K562 (cell line): Measurements from ENCODE around the gene GMDS. TPM values are rescaled to one million over a fixed set of nuclear protein-coding genes. Genes with fewer than 3 reads are reported as not detected.

Source experiments
- ATAC-seq: fragments of 200-7000 bp; cut with Tn5 transposase; 3 replicates; pipeline ENCODE4 v1.9.1; 2020; ENCODE audit warnings: moderate library complexity
- BruUV-seq: library from RNA; stranded (reverse); fragments of 400-500 nt; replicated peaks from 2 replicates; lab custom pipeline; 2021; lab: Mats Ljungman, UMichigan
- CTCF ChIA-PET: fragments of 300-600 bp; formaldehyde crosslinking; extraction: SDS; loops from one replicate; lab custom pipeline; 2021; ENCODE audit warnings: low intra/inter-chr PET ratio; lab: Yijun Ruan, JAX
- POLR2A ChIA-PET: fragments of 300-600, 350-650 bp; sonication (Branson Sonifier 250); formaldehyde crosslinking; extraction: SDS; loops from one replicate; lab custom pipeline; 2021; ENCODE audit warnings: antibody characterized with exemption, inconsistent platforms; lab: Yijun Ruan, JAX
- DNase-seq, 4 experiments: peaks; one replicate each; pipeline versions ENCODE4 v3.0.0 to v3.0.0-alpha.2; 2011 to 2018; ENCODE audit warnings: low spot score in 3 of 4, mixed read lengths in 3 of 4; ENCODE audit errors: extremely low read depth in 1 of 4
- FAIRE-seq: peaks from 2 replicates; lab custom pipeline; 2011; peaks lifted over from hg19 to GRCh38; lab: Jason Lieb, UNC
- H2AFZ ChIP-seq: 2 replicates; pipeline ENCODE4 v1.6.0; 2011; ENCODE audit warnings: low read depth, low read length, control low read depth, inconsistent platforms
- H3K27ac ChIP-seq: fragments of 200-600 bp; 3 replicates; pipeline ENCODE4 v1.8.0; 2011; ENCODE audit warnings: low read depth, mild to moderate bottlenecking, control low read depth, inconsistent platforms, low read length, moderate library complexity, mixed read lengths; ENCODE audit errors: extremely low read depth
- H3K27me3 ChIP-seq, 2 experiments: fragments of 300-600 bp in 1 of 2; 2 replicates in 1 of 2; 3 replicates in 1 of 2; pipeline versions ENCODE4 v1.6.0 to v1.8.0; 2011; ENCODE audit warnings: inconsistent platforms in 2 of 2, low read length in 2 of 2, mild to moderate bottlenecking in 1 of 2, mixed read lengths in 1 of 2, moderate library complexity in 1 of 2; ENCODE audit not compliant: control insufficient read depth in 2 of 2, insufficient read depth in 2 of 2
- H3K36me3 ChIP-seq: fragments of 300-600 bp; 3 replicates; pipeline ENCODE4 v1.8.0; 2011; ENCODE audit warnings: mild to moderate bottlenecking, low read length, inconsistent platforms; ENCODE audit not compliant: control insufficient read depth, insufficient read depth
- H3K4me1 ChIP-seq, 2 experiments: fragments of 200-600 bp in 1 of 2; replicated peaks in 1 of 2; 2 replicates in 1 of 2; 3 replicates in 1 of 2; pipeline versions ENCODE4 v1.5.1 to v1.8.0; 2011; ENCODE audit warnings: inconsistent platforms in 2 of 2, low read length in 2 of 2, mild to moderate bottlenecking in 1 of 2, mixed read lengths in 1 of 2, moderate library complexity in 1 of 2; ENCODE audit not compliant: control insufficient read depth in 2 of 2, insufficient read depth in 2 of 2
- H3K4me2 ChIP-seq: 2 replicates; pipeline ENCODE4 v1.6.1; 2011; ENCODE audit warnings: low read length, control low read depth, inconsistent platforms, mixed read lengths; ENCODE audit not compliant: insufficient read depth
- H3K4me3 ChIP-seq: fragments of 200-600 bp; sonication (generic), shearing (Covaris generic); 2 replicates; pipeline ENCODE4 v1.5.1; 2016; ENCODE audit warnings: control low read depth, inconsistent platforms
- H3K79me2 ChIP-seq: fragments of 200-600 bp; 3 replicates; pipeline ENCODE4 v1.8.0; 2011; ENCODE audit warnings: low read length, inconsistent platforms; ENCODE audit not compliant: control insufficient read depth, insufficient read depth
- H3K9ac ChIP-seq, 2 experiments: 2 replicates each; pipeline versions ENCODE4 v1.6.0 to v1.6.1; 2011; ENCODE audit warnings: low read depth in 2 of 2, low read length in 2 of 2, control low read depth in 1 of 2, inconsistent platforms in 1 of 2, mild to moderate bottlenecking in 1 of 2, mixed read lengths in 1 of 2; ENCODE audit not compliant: insufficient read depth in 1 of 2
- H3K9me1 ChIP-seq: one replicate; pipeline ENCODE4 v1.6.0; 2011; ENCODE audit warnings: inconsistent platforms, mild to moderate bottlenecking, low read length, moderate library complexity; ENCODE audit not compliant: control insufficient read depth, insufficient read depth
- H3K9me3 ChIP-seq: replicated peaks from 2 replicates; pipeline ENCODE4 v1.5.1; 2011; ENCODE audit warnings: low read depth, low read length, inconsistent platforms; ENCODE audit not compliant: control insufficient read depth, insufficient read depth
- H4K20me1 ChIP-seq: replicated peaks from 2 replicates; pipeline ENCODE4 v1.6.1; 2011; ENCODE audit warnings: low read length, inconsistent platforms, mixed read lengths; ENCODE audit not compliant: control insufficient read depth, insufficient read depth
- EWSR1 ChIP-seq: fragments of 450-650 bp; IDR thresholded peaks from 2 replicates; pipeline ENCODE4 v1.6.1; 2018; ENCODE audit warnings: borderline replicate concordance, mild to moderate bottlenecking, low read depth, moderate library complexity; ENCODE audit not compliant: partially characterized antibody
- HMG20A ChIP-seq: fragments of 450-650 bp; formaldehyde crosslinking; conservative IDR thresholded peaks from 2 replicates; pipeline ENCODE4 v1.4.0; 2020; ENCODE audit warnings: mild to moderate bottlenecking, mixed read lengths
- KDM1A ChIP-seq, 2 experiments: fragments of 450-650 bp; IDR thresholded peaks; 2 replicates each; pipeline ENCODE4 v1.6.1; 2016; ENCODE audit warnings: mild to moderate bottlenecking in 2 of 2
- PRPF4 ChIP-seq: fragments of 200-400 bp; formaldehyde crosslinking; IDR thresholded peaks from one replicate; pipeline ENCODE4 v1.6.1; 2017; ENCODE audit warnings: low read length, low read depth, mild to moderate bottlenecking; ENCODE audit not compliant: insufficient read depth, poor library complexity, severe bottlenecking
- RBM39 ChIP-seq: fragments of 200-400 bp; formaldehyde crosslinking; optimal IDR thresholded peaks from 2 replicates; pipeline ENCODE3; 2018; ENCODE audit warnings: low read depth, low read length
- RNF2 ChIP-seq: sonication (generic); IDR thresholded peaks from 2 replicates; pipeline ENCODE4 v1.6.1; 2016
- TAF7 ChIP-seq: fragments of 450-650 bp; IDR thresholded peaks from 2 replicates; pipeline ENCODE4 v1.6.1; 2016; ENCODE audit warnings: missing genetic modification characterization, missing compliant biosample characterization
- WGBS: fragments of 100-300 bp; shearing (Covaris generic); methylation state at CpG from one replicate; pipeline ENCODE4 v1.1.6; 2016; ENCODE audit warnings: low coverage, mixed read lengths; ENCODE audit not compliant: insufficient coverage; ENCODE audit errors: missing lambda C conversion rate; 5-methylcytosine and 5-hydroxymethylcytosine counted together
- in situ Hi-C: fragments of 300-500 bp; cut with MboI; formaldehyde crosslinking; loops from 4 replicates; pipeline ENCODE4 v1.15.0; 2018; ENCODE audit warnings: inconsistent platforms, mixed read lengths
- intact Hi-C: fragments of 100-400 bp; cut with micrococcal nuclease; formaldehyde crosslinking; loops from 2 replicates; pipeline ENCODE4 v1.14.2; 2022
- polyA plus RNA-seq, 8 experiments: library from polyadenylated mRNA; depleted of rRNA in 4 of 8; stranded (reverse) in 5 of 8; unstranded in 3 of 8; fragments of >200 nt; fragmentation: Nextera tagmentation in 2 of 8; fragmentation: Illumina TruSeq in 1 of 8; extraction: Ambion mirVana in 2 of 8; extraction: Trizol in 1 of 8; gene quantifications; 2 replicates each; pipeline versions ENCODE4 v1.2.1 to v1.2.3, GENCODE V29; 2011 to 2014; ENCODE audit warnings: inconsistent platforms in 1 of 8, missing spikeins in 1 of 8
- total RNA-seq, 7 experiments: library from RNA; depleted of rRNA in 6 of 7; stranded (reverse); fragments of >200 nt in 6 of 7; fragmentation: Illumina TruSeq in 2 of 7; extraction: Trizol in 2 of 7; gene quantifications; 2 replicates each; pipeline versions ENCODE4 v1.2.1 to v1.2.3, GENCODE V29; 2011 to 2021; ENCODE audit warnings: low replicate concordance in 1 of 7
- TF ChIP-seq, protein P1 (sequence below), 2 experiments: fragments of 450-650 bp; conservative IDR thresholded peaks; 2 replicates each; pipeline ENCODE4 v1.6.1; 2017; ENCODE audit warnings: mild to moderate bottlenecking in 2 of 2, moderate library complexity in 2 of 2
- TF ChIP-seq, protein P2 (sequence below): sonication (generic); formaldehyde crosslinking; IDR thresholded peaks from 2 replicates; pipeline ENCODE4 v1.4.0; 2020; ENCODE audit warnings: mild to moderate bottlenecking, missing genetic modification reagents

The GMDS gene
- total and polyA plus RNA-seq, 9 of the 15 experiments (the other 6 are each of a cell fraction or from before 2014, with no cell fraction given): 0.48 to 31.8 (median 13.4) TPM

- CTCF ChIA-PET: no interaction called here
- intact Hi-C loops: no loop called here
- peak overlapping the region in 1 of 2 experiments; percentile 51; a peak in 1 of 4 replicates for H3K9ac ChIP-seq
- H3K4me1 ChIP-seq: peaks cover 2 to 8% of the 10 kb centered on the region in 2 experiments; a peak in 1 of 5 replicates
- no peak overlapping the region for H2AFZ ChIP-seq
- no peak overlapping the region for H3K4me2 ChIP-seq
- BruUV-seq: no TSS peak
- peaks cover 23 to 75% of the 10 kb centered on the region in 2 experiments for H3K27me3 ChIP-seq
- H3K9me3 ChIP-seq: no peaks in the 10 kb centered on the region
- in situ Hi-C loops: no loop called here
- POLR2A ChIA-PET: interaction anchor here (2.9 kb wide), 1 partner anchor 9 kb away, joined by 9 read pairs; no protein-coding TSS in a partner anchor
- no peak for ATAC-seq
- no peaks in the 10 kb centered on the region for H3K9me1 ChIP-seq
- no peaks in the 10 kb centered on the region for H3K36me3 ChIP-seq
- no peak overlapping the region for H3K27ac ChIP-seq
- H3K79me2 ChIP-seq: no peaks in the 10 kb centered on the region
- H3K4me3 ChIP-seq: no peak overlapping the region
- 17% methylated on average over 9 of the region's 9 CpGs for WGBS
- DNase-seq: no peak
- FAIRE-seq: no peak
- peaks cover 14% of the 10 kb centered on the region for H4K20me1 ChIP-seq
- TF ChIP-seq, protein P1, sequence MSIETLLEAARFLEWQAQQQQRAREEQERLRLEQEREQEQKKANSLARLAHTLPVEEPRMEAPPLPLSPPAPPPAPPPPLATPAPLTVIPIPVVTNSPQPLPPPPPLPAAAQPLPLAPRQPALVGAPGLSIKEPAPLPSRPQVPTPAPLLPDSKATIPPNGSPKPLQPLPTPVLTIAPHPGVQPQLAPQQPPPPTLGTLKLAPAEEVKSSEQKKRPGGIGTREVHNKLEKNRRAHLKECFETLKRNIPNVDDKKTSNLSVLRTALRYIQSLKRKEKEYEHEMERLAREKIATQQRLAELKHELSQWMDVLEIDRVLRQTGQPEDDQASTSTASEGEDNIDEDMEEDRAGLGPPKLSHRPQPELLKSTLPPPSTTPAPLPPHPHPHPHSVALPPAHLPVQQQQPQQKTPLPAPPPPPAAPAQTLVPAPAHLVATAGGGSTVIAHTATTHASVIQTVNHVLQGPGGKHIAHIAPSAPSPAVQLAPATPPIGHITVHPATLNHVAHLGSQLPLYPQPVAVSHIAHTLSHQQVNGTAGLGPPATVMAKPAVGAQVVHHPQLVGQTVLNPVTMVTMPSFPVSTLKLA (conservative IDR thresholded peaks at IDR 0.05): no peak
- TF ChIP-seq PRPF4: no peak
- no peak for TF ChIP-seq HMG20A
- no peak for TF ChIP-seq TAF7 (tag)
- TF ChIP-seq RBM39: no peak
- TF ChIP-seq RNF2: no peak
- no peak for TF ChIP-seq KDM1A (IDR thresholded peaks at IDR 0.05)
- TF ChIP-seq EWSR1: no peak
- TF ChIP-seq, protein P2, sequence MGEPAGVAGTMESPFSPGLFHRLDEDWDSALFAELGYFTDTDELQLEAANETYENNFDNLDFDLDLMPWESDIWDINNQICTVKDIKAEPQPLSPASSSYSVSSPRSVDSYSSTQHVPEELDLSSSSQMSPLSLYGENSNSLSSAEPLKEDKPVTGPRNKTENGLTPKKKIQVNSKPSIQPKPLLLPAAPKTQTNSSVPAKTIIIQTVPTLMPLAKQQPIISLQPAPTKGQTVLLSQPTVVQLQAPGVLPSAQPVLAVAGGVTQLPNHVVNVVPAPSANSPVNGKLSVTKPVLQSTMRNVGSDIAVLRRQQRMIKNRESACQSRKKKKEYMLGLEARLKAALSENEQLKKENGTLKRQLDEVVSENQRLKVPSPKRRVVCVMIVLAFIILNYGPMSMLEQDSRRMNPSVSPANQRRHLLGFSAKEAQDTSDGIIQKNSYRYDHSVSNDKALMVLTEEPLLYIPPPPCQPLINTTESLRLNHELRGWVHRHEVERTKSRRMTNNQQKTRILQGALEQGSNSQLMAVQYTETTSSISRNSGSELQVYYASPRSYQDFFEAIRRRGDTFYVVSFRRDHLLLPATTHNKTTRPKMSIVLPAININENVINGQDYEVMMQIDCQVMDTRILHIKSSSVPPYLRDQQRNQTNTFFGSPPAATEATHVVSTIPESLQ (CRISPR knock-in tag): no peak
These were observed 609.1 kb downstream of the GMDS start for GRCh38 chr6:1636272-1636825.
